ENCODE measurements around the gene PHACTR3. TPM values are rescaled to one million over a fixed set of nuclear protein-coding genes. Genes with fewer than 3 reads are reported as not detected.
"Not testable (repeated sequence)": the region's sequence is repeated elsewhere in the genome, so short reads cannot be mapped to it uniquely, and the experiment has no call there.

Gene PHACTR3
- total RNA-seq, 6 donors from 2014 or later, result 5.5 to 30.8 (median 11.4) TPM

GRCh38 chr20:59617221-59617620, 12.9 kb downstream of the PHACTR3 start:
- H3K9me3 ChIP-seq, result no peaks in the 10 kb centered on the region
- no peak overlapping the region for H3K4me3 ChIP-seq
- DNase-seq (no peak), ATAC-seq (ENCODE audit: low FRiP score in 2 of 2) (no peak)
- 52 to 57% methylated on average over 2 of the region's 2 CpGs for WGBS, 2 donors
- TF ChIP-seq POLR2A (IDR thresholded peaks at IDR 0.05) (no peak), POLR2AphosphoS5 (IDR thresholded peaks at IDR 0.05) (no peak), CTCF (IDR thresholded peaks at IDR 0.05) (no peak), EP300 (IDR thresholded peaks at IDR 0.05) (no peak)
- H3K27ac ChIP-seq, result no peak overlapping the region
- no peaks in the 10 kb centered on the region for H3K4me1 ChIP-seq
- no peaks in the 10 kb centered on the region for H3K27me3 ChIP-seq
- no peaks in the 10 kb centered on the region for H3K36me3 ChIP-seq

GRCh38 chr20:59618131-59618530, 13.8 kb downstream of the PHACTR3 start:
- Histone ChIP-seq H3K4me1 (no peaks in the 10 kb centered on the region), H3K27me3 (no peaks in the 10 kb centered on the region), H3K27ac (no peak overlapping the region), H3K36me3 (no peaks in the 10 kb centered on the region), H3K4me3 (no peak overlapping the region), H3K9me3 (no peaks in the 10 kb centered on the region)
- ATAC-seq (ENCODE audit: low FRiP score in 2 of 2) (no peak), DNase-seq (peak in 1 of 2 donors; percentile 27)
- TF ChIP-seq CTCF (IDR thresholded peaks at IDR 0.05) (no peak), POLR2AphosphoS5 (IDR thresholded peaks at IDR 0.05) (no peak), POLR2A (IDR thresholded peaks at IDR 0.05) (no peak)
- WGBS, 2 donors, result 58 to 64% methylated on average over 8 of the region's 8 CpGs

GRCh38 chr20:59618585-59618984, 14.2 kb downstream of the PHACTR3 start:
- not testable (repeated sequence) for H3K27me3 ChIP-seq; H3K9me3 ChIP-seq; H3K4me3 ChIP-seq; ATAC-seq (ENCODE audit: low FRiP score in 2 of 2); DNase-seq; H3K4me1 ChIP-seq; H3K27ac ChIP-seq; H3K36me3 ChIP-seq
- 63 to 77% methylated on average over 6 of the region's 6 CpGs for WGBS, 2 donors

- H3K4me1 ChIP-seq, result no peaks in the 10 kb centered on the region
- WGBS, 2 donors, result 43 to 61% methylated on average over 9 to 11 of the region's 11 CpGs
- ATAC-seq (ENCODE audit: low FRiP score in 2 of 2) (peak in 1 of 2 donors; percentile 24), DNase-seq (peak in 1 of 2 donors; percentile 24)
- no peak for TF ChIP-seq POLR2AphosphoS5 (IDR thresholded peaks at IDR 0.05)
- H3K27me3 ChIP-seq, result peaks cover 0 to 5% (median 0%) of the 10 kb centered on the region in 4 donors
- H3K4me3 ChIP-seq, result no peak overlapping the region
- no peak overlapping the region for H3K27ac ChIP-seq
- no peaks in the 10 kb centered on the region for H3K9me3 ChIP-seq
- H3K36me3 ChIP-seq, result no peaks in the 10 kb centered on the region
Observed at GRCh38 chr20:59620860-59621505, 16.6 kb downstream of the PHACTR3 start.

- TF ChIP-seq CTCF (IDR thresholded peaks at IDR 0.05), result no peak
- TF ChIP-seq POLR2A (IDR thresholded peaks at IDR 0.05), result no peak
- TF ChIP-seq EP300 (IDR thresholded peaks at IDR 0.05), result no peak
- no peak for TF ChIP-seq POLR2AphosphoS5 (IDR thresholded peaks at IDR 0.05)
- peak in 1 of 2 donors; percentile 52 for DNase-seq
- H3K27me3 ChIP-seq, result peaks cover 0 to 5% (median 0%) of the 10 kb centered on the region in 4 donors
Observed at GRCh38 chr20:59622496-59622895, 18.2 kb downstream of the PHACTR3 start.

GRCh38 chr20:59623133-59623532, 18.8 kb downstream of the PHACTR3 start:
- Histone ChIP-seq H3K4me1 (no peaks in the 10 kb centered on the region), H3K27me3 (peaks cover 0 to 5% (median 0%) of the 10 kb centered on the region in 4 donors), H3K36me3 (no peaks in the 10 kb centered on the region), H3K27ac (no peak overlapping the region), H3K9me3 (no peaks in the 10 kb centered on the region), H3K4me3 (no peak overlapping the region)
- 70 to 73% methylated on average over 13 of the region's 13 CpGs for WGBS, 2 donors
- ATAC-seq (ENCODE audit: low FRiP score in 2 of 2) (no peak), DNase-seq (no peak)
- TF ChIP-seq POLR2AphosphoS5 (IDR thresholded peaks at IDR 0.05) (no peak), POLR2A (IDR thresholded peaks at IDR 0.05) (no peak), EP300 (IDR thresholded peaks at IDR 0.05) (no peak), CTCF (IDR thresholded peaks at IDR 0.05) (no peak)

More at GRCh38 chr20:59622496-59622895, 18.2 kb downstream of the PHACTR3 start:
- Histone ChIP-seq H3K36me3 (no peaks in the 10 kb centered on the region), H3K4me1 (no peaks in the 10 kb centered on the region), H3K27ac (no peak overlapping the region), H3K9me3 (no peaks in the 10 kb centered on the region), H3K4me3 (no peak overlapping the region)
- ATAC-seq (ENCODE audit: low FRiP score in 2 of 2), result no peak
- WGBS, 2 donors, result 40 to 69% methylated on average over 3 to 8 of the region's 9 CpGs
